ENCODE data around the gene METTL4.

GRCh38 chr18:2618009-2618408, 46.7 kb upstream of the METTL4 start:
- TF ChIP-seq SNAI2 (CRISPR knock-in tag; IDR thresholded peaks at IDR 0.05) = no peak
- no peak for TF ChIP-seq CSDC2 (CRISPR knock-in tag; IDR thresholded peaks at IDR 0.05)
- TF ChIP-seq ZFP3 (CRISPR knock-in tag; IDR thresholded peaks at IDR 0.05) = no peak
- TF ChIP-seq PATZ1 (CRISPR knock-in tag; IDR thresholded peaks at IDR 0.05; ENCODE audit: borderline replicate concordance) = no peak
